Raji (cell line): ENCODE measurements around the gene RAB30.

Experiments used
- POLR2A ChIP-seq: IDR thresholded peaks from 2 replicates; pipeline ENCODE4 v1.6.1; 2011; ENCODE audit warnings: low read depth, low read length, control low read depth; ENCODE audit not compliant: insufficient read depth

The RAB30 gene

DNA sequence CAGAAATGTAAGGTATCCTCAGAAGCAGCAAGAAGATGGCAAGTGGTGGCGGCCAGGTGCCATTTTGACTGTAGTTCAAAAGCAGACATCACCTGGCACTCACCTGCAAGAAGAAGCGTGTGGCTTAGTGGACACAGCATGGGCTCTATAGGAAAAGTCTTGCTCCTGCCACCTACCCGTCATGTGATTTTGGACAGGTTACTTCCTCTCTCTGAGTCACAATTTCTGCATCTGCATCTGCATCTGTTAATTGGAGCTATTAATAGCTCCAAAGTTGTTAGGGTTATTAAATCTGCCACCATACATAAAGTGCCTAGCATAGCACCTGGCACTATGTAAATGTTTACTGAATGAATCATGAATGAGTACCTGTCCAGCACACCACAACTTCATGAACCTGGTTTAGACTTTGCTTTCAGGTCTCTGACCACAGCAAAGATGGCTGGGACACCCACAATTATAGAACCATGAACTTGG, 16.8 kb downstream of the RAB30 start:
- TF ChIP-seq POLR2A: no peak

DNA sequence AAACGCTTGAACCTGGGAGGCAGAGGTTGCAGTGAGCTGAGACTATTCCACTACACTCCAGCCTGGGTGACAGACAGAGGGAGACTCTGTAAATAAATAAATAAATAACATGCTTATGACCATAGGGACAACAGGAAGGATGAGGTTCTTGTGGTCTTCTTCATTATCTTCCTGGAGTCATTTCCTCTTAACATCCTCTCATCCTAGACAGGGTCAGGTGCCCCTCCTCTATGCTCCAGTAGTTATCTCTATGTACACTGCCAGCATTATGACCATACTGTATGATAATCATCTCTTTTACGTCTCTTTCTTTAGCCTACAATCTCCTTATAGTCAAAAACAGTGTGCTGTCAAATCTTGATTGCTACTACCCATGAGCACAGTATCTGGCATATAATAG, 17.7 kb downstream of the RAB30 start:
- TF ChIP-seq POLR2A: no peak

DNA sequence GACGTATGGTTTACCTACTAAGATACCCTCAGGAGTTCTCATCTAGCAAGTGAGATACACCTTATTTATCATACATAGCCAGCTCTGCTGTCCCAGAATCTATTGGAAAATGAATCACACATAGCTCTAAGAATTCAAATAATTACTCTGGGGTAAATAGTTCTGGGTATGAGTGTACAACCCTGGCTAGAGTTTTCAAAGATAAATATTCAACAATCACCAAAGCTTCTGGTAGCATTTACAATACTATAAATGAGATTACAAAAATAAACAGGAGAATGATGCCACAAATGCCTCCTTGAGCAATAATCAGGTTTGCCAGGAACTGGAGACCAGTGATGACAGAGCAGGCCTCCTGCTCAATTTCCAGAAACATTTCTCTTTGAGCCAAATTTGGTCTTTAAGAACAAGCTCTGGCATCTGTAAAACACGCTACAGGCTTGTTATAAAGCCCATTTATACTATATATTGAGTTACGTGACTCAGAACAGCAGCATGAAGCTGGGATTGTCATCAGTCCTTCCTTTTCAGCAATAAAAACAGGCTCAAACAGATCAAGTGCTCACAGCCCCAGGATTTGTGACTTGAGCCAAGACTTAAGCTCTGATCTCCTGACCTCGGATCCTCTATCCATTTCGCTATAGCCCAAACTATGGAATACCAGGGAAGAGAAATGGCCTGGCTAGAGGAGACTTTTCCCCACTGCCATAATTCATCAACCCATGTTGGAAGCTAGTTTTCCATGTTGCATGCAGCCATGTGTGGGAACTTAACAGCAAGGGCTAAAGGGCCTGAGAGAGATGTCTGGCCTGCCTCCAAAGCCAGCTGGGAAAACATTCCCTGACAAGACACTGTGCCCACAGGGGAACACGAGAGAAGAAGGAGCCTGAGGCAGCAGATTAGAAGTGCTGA, 19.7 kb downstream of the RAB30 start:
- TF ChIP-seq POLR2A: no peak

DNA sequence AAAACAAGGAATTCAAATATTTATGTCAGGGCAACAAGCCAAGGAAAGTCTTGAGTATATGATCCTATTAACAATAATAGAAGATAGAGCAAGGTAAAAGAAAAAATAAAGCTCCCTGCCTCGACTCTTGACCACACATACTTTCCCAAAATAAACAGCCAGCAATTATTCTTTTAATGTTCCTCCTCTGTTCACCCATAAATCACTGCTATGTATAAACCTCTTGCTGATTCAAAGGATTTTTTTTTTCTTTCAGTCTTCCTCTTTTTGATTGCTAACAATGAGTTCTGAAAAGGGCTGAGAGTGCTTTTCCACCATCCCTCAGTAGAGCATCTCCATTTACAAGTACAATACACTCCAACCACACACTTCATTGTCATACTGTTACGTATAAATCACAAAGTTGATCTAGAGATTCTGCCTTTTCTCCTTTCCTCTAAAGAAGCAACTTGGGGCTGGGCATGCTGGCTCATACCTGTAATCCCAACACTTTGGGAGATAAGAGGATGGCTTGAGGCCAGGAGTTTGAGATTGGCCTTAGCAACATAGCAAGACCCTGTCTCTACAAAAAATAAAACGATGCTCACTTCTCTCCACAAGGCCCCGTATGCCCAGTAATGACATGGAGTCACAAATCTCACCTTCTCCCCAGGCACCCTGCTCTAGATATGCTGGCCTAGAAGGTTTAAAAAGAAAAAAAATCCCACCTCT, 24.0 kb downstream of the RAB30 start:
- TF ChIP-seq POLR2A: no peak

DNA sequence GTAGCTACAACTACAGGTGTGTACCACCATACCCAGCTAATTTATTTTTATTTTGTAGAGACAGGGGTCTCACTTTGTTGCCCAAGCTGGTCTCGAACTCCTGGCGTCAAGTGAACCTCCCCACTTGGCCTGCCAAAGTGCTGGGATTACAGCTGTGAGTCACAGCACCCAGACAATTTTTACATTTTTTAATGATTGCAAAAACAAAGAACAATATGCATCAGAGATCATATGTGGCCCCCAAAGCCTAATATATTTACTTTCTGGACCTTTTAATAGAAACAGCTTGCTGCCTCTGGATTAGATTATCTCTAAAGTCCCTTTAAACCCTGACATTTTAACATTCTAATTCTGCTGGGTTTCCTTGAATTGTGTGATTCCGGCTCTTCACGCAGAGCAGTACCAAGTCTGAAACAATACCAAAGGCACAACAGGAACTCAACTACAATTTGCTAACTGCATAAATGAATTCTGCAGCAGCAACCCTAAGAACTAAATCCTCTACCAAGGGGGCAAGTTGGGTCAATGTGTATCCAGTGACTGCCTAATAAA, 25.0 kb downstream of the RAB30 start:
- no peak for TF ChIP-seq POLR2A

DNA sequence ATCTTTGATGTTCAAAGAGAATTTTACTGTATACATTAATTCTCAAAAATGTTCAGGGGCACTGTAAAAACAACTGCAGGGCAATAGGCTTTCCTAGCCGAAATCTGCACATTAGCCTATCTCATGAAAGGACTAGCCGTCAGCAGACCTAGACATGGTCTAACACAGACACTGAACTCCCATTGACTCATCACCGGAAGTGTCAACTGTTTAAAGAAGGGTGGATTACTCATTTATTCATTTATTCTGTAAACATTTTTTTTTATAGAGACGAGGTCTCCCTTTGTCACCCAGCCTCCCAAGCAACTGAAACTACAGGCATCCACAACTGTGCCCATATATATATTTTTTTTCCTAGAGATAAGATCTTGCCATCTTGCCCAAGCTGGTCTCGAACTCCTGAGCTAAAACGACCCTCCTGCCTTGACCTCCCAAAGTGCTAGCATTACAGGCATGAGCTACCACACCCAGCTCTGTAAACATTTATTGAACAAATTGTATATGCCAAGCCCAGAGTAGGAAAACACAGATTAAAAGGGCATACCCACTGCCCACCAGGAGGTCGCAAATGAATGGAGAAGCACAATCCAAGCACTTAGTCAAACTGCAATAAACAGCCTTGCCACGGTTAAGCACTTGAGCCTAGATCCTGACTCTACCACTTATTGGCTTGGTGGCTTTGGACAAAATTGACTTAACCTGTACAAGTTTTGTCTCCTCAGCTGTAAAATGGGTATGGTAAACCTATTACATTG, 26.6 kb downstream of the RAB30 start:
- TF ChIP-seq POLR2A: no peak

DNA sequence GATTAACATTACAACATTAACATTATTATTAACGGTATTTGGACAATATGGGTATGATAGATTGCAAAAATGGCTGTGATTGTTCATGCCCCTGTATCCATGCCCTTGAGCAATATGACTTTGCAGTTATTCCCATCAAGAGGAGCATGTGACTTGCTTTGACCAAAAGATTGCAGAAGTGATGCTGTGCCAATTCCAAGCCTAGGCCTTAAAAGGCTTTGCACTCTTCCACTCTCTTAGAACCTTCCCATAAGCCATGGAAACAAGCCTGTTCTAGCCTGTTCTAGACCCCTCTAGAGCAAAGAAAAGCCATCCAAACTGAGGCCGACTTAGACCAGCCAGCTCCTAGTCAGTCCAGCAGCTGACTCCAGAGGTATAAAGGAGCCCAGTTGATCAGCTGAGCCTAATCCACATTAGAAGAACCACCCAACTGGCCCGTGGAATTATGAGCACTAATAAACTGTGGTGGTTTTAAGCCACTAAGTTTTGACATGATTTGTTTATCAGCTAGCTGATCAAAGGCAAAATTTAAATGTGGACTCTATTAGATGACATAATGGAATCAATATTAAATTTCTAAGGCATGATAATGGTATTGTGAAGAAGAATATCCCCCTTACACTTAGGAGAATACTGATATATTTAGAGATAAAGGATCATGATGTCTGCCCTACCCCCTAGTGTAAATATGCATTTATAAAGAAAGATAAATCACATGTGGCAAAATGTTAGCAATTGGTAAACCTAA, 28.6 kb downstream of the RAB30 start:
- no peak for TF ChIP-seq POLR2A

DNA sequence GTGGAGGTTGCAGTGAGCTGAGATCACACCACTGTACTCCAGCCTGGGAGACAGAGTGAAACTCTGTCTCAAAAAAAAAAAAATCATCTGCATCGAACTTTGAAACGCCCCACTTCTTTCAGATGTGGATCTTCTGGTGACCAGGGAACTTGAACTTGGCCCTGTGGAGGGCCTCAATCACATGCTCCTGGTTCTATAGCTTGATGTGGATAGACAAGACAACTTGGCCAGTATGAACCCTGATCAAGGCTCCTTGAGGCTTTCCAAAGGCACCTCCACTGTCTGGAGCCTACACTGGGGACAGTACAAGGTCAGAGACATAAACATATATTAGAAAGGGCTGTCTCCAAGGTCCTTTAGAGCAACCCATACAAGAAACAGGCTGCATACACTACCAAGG, 30.6 kb downstream of the RAB30 start:
- no peak for TF ChIP-seq POLR2A

DNA sequence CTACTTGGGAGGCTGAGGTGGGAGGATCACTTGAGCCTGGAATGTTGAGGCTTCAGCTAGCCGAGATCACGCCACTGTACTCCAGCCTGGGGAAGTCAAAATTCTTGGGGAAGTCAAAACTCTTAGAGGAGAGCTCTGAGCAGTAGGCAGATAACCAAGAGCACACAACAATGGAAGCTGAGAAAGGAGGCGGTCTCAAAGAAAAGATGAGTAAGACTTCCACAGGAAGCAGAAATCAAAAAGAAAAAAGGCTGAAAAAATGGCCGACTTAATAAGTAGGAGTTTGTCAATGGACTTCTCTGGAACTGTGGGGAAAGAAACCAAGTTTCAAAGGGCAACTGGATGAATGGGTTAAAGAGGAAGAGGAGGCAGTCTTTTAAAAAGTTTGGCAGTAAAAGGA, 32.1 kb downstream of the RAB30 start:
- TF ChIP-seq POLR2A: no peak

DNA sequence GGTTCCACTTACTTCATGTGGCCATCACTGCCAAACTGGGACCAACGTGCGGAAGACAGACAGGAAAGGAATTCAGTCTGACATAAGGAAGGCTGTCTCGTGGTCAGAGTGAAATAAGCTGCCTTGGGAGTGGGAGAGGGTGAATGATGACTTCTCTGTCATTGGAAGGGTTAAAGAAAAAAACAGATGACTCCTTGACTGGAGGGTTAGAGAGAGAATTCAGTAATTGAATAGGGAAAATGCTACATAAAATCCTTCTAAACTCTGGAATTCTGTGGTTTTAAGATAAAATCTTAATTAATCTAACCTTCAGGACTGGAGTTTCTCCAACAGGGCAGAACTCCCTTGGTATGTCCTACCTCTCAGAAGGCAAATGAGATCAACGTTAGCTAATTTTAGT, 33.8 kb downstream of the RAB30 start:
- no peak for TF ChIP-seq POLR2A

DNA sequence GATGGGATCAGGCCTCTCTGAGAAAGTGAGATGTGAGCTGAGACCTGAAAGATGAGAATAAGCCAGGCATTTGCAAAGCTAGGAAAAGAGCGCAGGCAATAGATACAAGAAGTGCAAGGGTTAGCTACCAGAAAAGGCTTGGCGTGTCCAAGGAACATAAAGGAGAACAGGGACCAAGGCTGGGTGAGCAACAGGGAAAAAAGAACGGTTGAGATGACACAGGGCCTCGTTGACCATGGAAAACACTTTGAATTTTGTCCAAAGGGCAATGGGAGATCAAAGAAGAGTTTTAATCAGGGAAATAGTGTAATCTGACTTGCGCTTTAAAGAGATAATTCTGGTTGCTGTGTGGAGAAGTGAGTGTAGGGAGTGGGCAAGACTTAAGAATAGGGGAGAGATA, 35.0 kb downstream of the RAB30 start:
- TF ChIP-seq POLR2A: no peak

DNA sequence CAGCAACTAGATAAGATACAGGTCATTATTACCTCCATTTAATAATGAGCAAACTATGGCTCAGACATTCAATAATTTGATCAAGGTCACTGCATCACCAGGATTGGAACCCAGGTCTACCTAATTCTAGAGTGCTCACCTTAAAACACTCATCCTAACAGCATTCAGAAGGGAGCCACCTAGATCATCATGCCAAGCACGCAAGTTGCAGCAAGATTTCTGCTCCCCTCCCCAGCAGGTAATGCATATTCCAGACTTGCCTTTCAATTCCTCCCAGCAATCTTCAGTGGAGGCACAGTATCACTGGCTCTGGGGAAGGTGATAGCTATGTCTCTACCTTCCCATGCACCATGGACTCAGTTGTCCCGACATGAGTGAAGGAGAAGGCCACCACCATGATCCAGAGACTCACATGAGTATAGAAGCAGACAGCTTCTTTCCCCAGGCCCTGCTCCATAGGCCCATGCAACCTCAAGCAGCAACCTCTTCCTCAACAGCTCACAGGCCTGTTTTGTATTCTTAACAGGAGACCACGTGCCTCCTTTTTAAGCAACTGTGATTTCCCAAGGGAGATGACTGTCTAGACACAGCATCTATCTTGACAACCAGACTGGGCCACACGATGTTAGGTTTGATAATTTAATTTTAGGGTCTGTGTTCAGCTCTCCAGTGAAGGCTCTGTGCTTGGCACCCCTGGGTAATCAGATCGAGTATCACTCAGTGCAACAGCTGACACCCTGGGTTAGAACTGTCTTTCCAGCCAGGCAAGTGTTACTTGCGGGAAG, 36.4 kb downstream of the RAB30 start:
- no peak for TF ChIP-seq POLR2A

DNA sequence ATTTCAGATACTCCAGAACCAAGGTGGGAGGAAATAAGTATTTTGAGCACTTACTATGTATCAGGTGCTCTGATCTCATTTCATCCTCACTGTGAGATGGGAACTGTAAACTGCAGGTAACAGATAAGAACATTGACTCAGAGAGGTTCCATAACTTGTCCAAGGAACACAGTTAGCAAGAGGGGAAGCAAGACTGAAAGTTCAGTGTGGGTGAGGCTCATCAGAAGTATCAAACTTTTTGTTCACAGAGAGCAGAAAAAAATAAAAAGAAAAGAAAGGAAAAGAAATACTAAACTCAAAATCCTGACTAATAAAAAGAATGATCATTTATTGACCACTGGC, 37.1 kb downstream of the RAB30 start:
- TF ChIP-seq POLR2A: no peak
